Neural progenitor cell (in vitro differentiated cells): ENCODE data around the gene RHNO1.

Experiments used
- EZH2 ChIP-seq: fragments of 200-600 bp; sonication (generic); IDR thresholded peaks from 2 replicates; pipeline ENCODE4 v1.6.1; 2017; ENCODE audit warnings: antibody characterized with exemption, mild to moderate bottlenecking, moderate library complexity
- EZH2phosphoT487 ChIP-seq: fragments of 200-600 bp; sonication (generic); IDR thresholded peaks from 2 replicates; pipeline ENCODE4 v1.6.1; 2017; ENCODE audit warnings: antibody characterized with exemption
- TF ChIP-seq, protein P1 (sequence below): fragments of 200-600 bp; sonication (generic); IDR thresholded peaks from 2 replicates; pipeline ENCODE4 v1.5.1; 2017; ENCODE audit warnings: antibody characterized with exemption, mild to moderate bottlenecking

- TF ChIP-seq, protein P1, sequence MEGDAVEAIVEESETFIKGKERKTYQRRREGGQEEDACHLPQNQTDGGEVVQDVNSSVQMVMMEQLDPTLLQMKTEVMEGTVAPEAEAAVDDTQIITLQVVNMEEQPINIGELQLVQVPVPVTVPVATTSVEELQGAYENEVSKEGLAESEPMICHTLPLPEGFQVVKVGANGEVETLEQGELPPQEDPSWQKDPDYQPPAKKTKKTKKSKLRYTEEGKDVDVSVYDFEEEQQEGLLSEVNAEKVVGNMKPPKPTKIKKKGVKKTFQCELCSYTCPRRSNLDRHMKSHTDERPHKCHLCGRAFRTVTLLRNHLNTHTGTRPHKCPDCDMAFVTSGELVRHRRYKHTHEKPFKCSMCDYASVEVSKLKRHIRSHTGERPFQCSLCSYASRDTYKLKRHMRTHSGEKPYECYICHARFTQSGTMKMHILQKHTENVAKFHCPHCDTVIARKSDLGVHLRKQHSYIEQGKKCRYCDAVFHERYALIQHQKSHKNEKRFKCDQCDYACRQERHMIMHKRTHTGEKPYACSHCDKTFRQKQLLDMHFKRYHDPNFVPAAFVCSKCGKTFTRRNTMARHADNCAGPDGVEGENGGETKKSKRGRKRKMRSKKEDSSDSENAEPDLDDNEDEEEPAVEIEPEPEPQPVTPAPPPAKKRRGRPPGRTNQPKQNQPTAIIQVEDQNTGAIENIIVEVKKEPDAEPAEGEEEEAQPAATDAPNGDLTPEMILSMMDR, result no peak
- TF ChIP-seq EZH2phosphoT487, result no peak
- TF ChIP-seq EZH2, result no peak
Measured at GRCh38 chr12:2924019-2924418, 47.0 kb downstream of the RHNO1 start.
